ENCODE results near the gene CREB3L2. TPM values are rescaled to one million over a fixed set of nuclear protein-coding genes. Genes with fewer than 3 reads are reported as not detected.

The CREB3L2 gene
- total and polyA plus RNA-seq, 2 of the 8 experiments (the other 6 are each of a cell fraction or from before 2014, with no cell fraction given), result 14.4 to 48.3 TPM

DNA sequence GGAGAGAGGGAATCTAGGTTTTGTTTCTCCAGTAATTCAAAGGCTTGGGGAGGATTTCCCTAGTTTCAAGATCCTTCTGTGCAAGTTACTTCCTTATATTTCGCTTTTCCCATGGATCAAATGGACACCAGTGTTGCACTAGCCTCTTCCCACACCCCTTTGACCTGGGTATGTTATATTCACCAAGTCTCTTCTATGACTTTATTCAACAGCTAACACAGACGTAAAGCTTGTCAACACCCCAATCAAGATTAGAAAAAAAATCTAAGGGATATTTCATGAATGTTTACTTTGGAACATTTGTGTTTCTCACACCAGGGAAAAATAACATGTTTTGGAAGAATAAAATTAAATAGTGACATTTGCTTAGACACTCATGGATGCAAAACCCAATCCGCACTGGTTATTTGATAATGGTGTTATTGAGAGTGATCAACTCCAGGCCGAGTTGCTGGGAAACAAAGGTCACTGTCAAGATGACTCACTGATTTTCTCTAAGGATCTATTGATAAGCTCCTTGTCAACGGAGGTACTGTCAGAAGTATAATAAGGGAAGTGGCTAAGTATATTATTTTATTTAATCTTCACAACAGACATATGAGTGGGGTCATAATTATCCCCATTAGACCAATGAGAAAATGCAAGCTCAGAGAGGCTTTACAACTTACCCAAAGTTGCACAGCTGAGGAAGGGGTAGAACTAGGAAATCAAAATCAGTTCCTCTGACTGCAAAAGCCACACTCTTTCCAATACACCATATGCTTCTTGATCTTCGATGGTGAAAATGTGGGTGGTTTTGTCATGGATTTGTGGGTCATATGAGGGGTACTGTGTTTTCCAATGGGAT, 52.2 kb downstream of the CREB3L2 start:
- H3K4me1 ChIP-seq (replicated peaks in 1 of 4; ENCODE audit: control insufficient read depth in 3 of 4, insufficient read depth in 4 of 4, low read length in 3 of 4), result peaks cover 4 to 18% (median 8%) of the 10 kb centered on the region in 4 experiments; a peak in 6 of 7 replicates
- CTCF ChIA-PET (ENCODE audit: partially characterized antibody), result interaction anchor here (0.9 to 2.2 kb wide), 8 partner anchors 9 to 323 kb away, joined by 3 to 7 read pairs (median 4); no protein-coding TSS in a partner anchor
- no peaks in the 10 kb centered on the region for H3K9me3 ChIP-seq (ENCODE audit: insufficient read depth in 2 of 2, low read depth in 1 of 2, low read length in 1 of 2)

More for the DNA sequence above, 52.2 kb downstream of the CREB3L2 start:
- H3K79me2 ChIP-seq (ENCODE audit: control insufficient read depth in 1 of 2, insufficient read depth in 2 of 2, low read length in 2 of 2), result peaks cover 0 to 45% of the 10 kb centered on the region in 2 experiments; a peak in 3 of 4 replicates
- DNase-seq (ENCODE audit: low read depth in 1 of 2, low spot score in 2 of 2) (no peak), FAIRE-seq (no peak)
- H3K4me3 ChIP-seq (ENCODE audit: extremely low read depth in 1 of 4, insufficient read depth in 2 of 4, low read depth in 3 of 4, low read length in 4 of 4), result no peak overlapping the region
- no peaks in the 10 kb centered on the region for H3K27me3 ChIP-seq (replicated peaks in 1 of 4; ENCODE audit: control insufficient read depth in 3 of 4, extremely low read depth in 1 of 4, insufficient read depth in 3 of 4, low read length in 3 of 4)
- H3K23me2 ChIP-seq (ENCODE audit: low read depth, low read length), result no peaks in the 10 kb centered on the region
- no peak overlapping the region for H4K5ac ChIP-seq (ENCODE audit: insufficient read length, low read depth, low read length)
- no peak overlapping the region for H2AK5ac ChIP-seq (ENCODE audit: low read depth, low read length)
- H3K14ac ChIP-seq (ENCODE audit: insufficient read length), result no peak overlapping the region
- H3K27ac ChIP-seq (ENCODE audit: low read depth, low read length), result no peak overlapping the region; the same call in 1 of the 2 replicates
- no peak overlapping the region for H2BK15ac ChIP-seq (ENCODE audit: low read length)
- H2BK120ac ChIP-seq (replicated peaks; ENCODE audit: low read depth, low read length), result no peak overlapping the region
- no peak overlapping the region for H2BK12ac ChIP-seq (ENCODE audit: low read depth, low read length)
- no peak overlapping the region for H3K56ac ChIP-seq (replicated peaks; ENCODE audit: insufficient read length, low read depth, low read length)
- no peak overlapping the region for H3K9ac ChIP-seq (replicated peaks in 1 of 4; ENCODE audit: extremely low read depth in 1 of 4, low read depth in 3 of 4, low read length in 3 of 4)
- H3K36me3 ChIP-seq (ENCODE audit: control insufficient read depth in 2 of 4, insufficient read depth in 4 of 4, low read length in 3 of 4), result no peaks in the 10 kb centered on the region
- 90% methylated on average over 6 of the region's 6 CpGs; no CpG with 5 or more reads in 1 of the 2 experiments for WGBS, 2 experiments (ENCODE audit: extremely low coverage in 1 of 2, insufficient coverage in 1 of 2, insufficient read length in 1 of 2, insufficient replicate concordance in 2 of 2, low coverage in 1 of 2, low lambda C conversion rate in 2 of 2, missing lambda C conversion rate in 1 of 2)
- H3K4me2 ChIP-seq (ENCODE audit: insufficient read depth in 1 of 2, low read depth in 2 of 2, low read length in 2 of 2), result no peak overlapping the region
- no peak overlapping the region for H3K4ac ChIP-seq (replicated peaks; ENCODE audit: insufficient read length, low read depth, low read length)
- no peak for TF ChIP-seq TAF7 (optimal IDR thresholded peaks at IDR 0.05; ENCODE audit: borderline replicate concordance, low read depth, low read length)
- TF ChIP-seq BCL11A (IDR thresholded peaks at IDR 0.05; ENCODE audit: low read depth in 2 of 2, low read length in 2 of 2), result no peak
- TF ChIP-seq TAF1 (IDR thresholded peaks at IDR 0.05; ENCODE audit: low read depth, low read length), result no peak
- TF ChIP-seq SIRT6 (IDR thresholded peaks at IDR 0.05; ENCODE audit: low read length), result no peak
- TF ChIP-seq EP300 (IDR thresholded peaks at IDR 0.05; ENCODE audit: borderline replicate concordance in 1 of 2, low read depth in 2 of 2, low read length in 2 of 2), result no peak
- TF ChIP-seq EGR1 (IDR thresholded peaks at IDR 0.05; ENCODE audit: borderline replicate concordance, low read depth, low read length), result no peak
- no peak for TF ChIP-seq CEBPB (IDR thresholded peaks at IDR 0.05; ENCODE audit: low read depth, low read length)
- TF ChIP-seq SAP30 (IDR thresholded peaks at IDR 0.05; ENCODE audit: insufficient read depth, insufficient replicate concordance, low read length), result no peak
- H2AFZ ChIP-seq (ENCODE audit: low read length), result no peak overlapping the region
- H4K20me1 ChIP-seq (replicated peaks in 1 of 2; ENCODE audit: control insufficient read depth in 1 of 2, insufficient read depth in 2 of 2, low read length in 2 of 2), result peaks cover 0 to 4% of the 10 kb centered on the region in 2 experiments
- H3K23ac ChIP-seq (ENCODE audit: insufficient read length), result no peak overlapping the region
- no peak overlapping the region for H4K8ac ChIP-seq (ENCODE audit: extremely low read depth, insufficient read depth, low read length)
- H3K18ac ChIP-seq (ENCODE audit: extremely low read depth, low read length), result no peak overlapping the region
- H4K91ac ChIP-seq (replicated peaks; ENCODE audit: insufficient read length, low read length), result no peak overlapping the region
- H2BK5ac ChIP-seq (ENCODE audit: low read depth, low read length), result no peak overlapping the region
- POLR2A ChIA-PET (ENCODE audit: partially characterized antibody), result interaction anchor here (1.3 kb wide), 1 partner anchor 31 kb away, joined by 3 read pairs; no protein-coding TSS in a partner anchor
- no peak overlapping the region for H2BK20ac ChIP-seq (ENCODE audit: low read length)
- H3K79me1 ChIP-seq (ENCODE audit: low read depth, low read length), result peaks cover 3% of the 10 kb centered on the region
